Measurements from ENCODE around the gene DAPP1.

DAPP1 gene

DNA sequence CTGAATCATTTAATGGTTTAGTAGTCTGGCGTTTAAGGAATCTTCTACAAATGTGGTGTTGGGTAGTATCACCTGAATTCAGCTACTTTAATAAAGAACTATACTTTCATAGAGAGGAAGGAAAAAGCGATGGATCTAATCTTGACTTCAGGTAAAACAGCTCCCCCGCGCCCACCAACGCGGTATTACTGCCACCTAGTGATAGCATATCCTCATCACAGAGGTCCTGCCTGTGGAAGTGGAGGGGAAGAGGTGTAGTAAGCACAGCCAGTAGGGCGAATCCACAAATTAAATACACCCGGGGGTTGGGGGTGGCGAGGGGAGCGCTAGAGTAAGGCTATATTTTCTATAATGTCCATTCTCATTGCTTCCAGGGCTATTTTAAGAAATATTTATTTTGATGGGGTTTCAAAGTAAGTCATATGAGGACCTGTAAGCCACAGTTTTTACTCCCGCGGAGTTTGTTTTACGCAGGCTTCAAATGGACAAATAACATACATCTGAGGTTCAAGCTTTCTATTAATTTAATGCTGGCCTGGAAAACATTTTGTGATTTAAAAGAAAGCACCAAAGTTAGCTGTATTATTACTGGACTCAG is 8.3 kb upstream of the DAPP1 start:
- H2AFZ ChIP-seq (ENCODE audit: low read length, unreplicated experiment) = no peak overlapping the region
- no peak overlapping the region for H3K27ac ChIP-seq (ENCODE audit: low read depth, low read length)
- H3K79me2 ChIP-seq (ENCODE audit: control insufficient read depth, insufficient read depth, low read length, unreplicated experiment) = no peaks in the 10 kb centered on the region
- no peaks in the 10 kb centered on the region for H3K36me3 ChIP-seq (ENCODE audit: insufficient read depth, low read length)
- H3K27me3 ChIP-seq (ENCODE audit: insufficient read depth, low read length) = peaks cover 48% of the 10 kb centered on the region
- H3K4me1 ChIP-seq (ENCODE audit: control insufficient read depth, insufficient read depth, low read length, unreplicated experiment) = no peaks in the 10 kb centered on the region
- no peak overlapping the region for H3K4me3 ChIP-seq (ENCODE audit: low read depth, low read length)

DNA sequence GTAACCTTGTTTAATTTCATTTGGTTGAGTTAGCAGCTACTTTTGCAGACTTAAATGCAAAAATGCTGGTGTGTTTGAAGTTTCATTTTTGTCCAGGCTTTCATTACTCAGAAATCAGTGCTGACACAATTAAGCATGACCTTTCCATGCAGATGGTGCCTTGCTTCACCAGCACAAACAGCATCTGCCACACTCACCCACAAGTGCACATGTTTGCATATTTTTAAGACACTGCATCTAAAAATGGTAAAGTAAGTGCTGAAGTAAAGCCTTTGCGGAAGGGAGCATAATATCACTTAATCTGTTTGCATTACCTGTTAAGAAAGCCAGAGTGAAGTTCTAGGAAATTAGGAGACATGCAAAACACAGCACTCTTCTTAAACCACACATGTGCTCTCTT is 7.3 kb upstream of the DAPP1 start:
- no peak overlapping the region for H2AFZ ChIP-seq (ENCODE audit: low read length, unreplicated experiment)
- H3K79me2 ChIP-seq (ENCODE audit: control insufficient read depth, insufficient read depth, low read length, unreplicated experiment) = no peaks in the 10 kb centered on the region
- H3K4me3 ChIP-seq (ENCODE audit: low read depth, low read length) = no peak overlapping the region
- no peaks in the 10 kb centered on the region for H3K4me1 ChIP-seq (ENCODE audit: control insufficient read depth, insufficient read depth, low read length, unreplicated experiment)
- no peak overlapping the region for H3K27ac ChIP-seq (ENCODE audit: low read depth, low read length)
- H3K27me3 ChIP-seq (ENCODE audit: insufficient read depth, low read length) = peaks cover 38% of the 10 kb centered on the region
- no peaks in the 10 kb centered on the region for H3K36me3 ChIP-seq (ENCODE audit: insufficient read depth, low read length)

DNA sequence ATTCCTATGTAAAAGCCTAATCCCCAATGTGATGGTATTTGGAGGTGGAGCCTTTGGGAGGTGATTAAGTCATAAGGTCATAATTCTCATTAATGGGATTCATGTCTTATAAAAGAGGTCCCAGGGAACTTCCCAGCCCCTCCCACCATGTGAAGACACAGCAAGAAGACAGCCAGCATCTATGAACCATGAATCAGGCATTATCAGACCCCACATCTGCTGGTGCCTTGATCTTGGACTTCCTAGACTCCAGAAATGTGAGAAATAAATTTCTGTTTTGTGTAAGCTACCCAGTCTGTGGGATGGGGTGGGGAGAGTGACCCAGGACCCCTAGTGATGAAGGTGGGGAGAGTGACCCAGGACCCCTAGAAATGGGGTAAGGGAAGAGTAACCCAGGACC is 6.1 kb upstream of the DAPP1 start:
- no peaks in the 10 kb centered on the region for H3K4me1 ChIP-seq (ENCODE audit: control insufficient read depth, insufficient read depth, low read length, unreplicated experiment)

DNA sequence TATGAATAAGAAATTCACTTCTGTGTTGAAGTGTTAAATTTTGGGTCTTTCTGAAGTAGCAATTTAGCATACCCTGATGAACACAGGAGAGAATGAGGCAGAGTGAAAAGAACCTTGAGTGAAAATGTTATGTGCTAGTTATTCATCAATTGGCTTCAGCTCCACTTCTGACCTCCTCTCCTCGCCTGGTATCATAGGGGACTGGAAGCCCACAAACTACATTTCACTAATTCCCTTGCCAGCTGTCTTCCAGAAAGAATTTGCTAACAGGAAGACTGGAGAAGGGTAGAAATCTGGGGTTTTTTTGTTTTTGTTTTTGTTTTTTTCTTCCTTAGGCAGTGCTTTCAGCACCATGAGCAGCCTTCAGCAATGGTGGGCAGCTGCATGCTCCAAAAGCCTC is 5.5 kb upstream of the DAPP1 start:
- H2AFZ ChIP-seq (ENCODE audit: low read length, unreplicated experiment) = no peak overlapping the region
- peaks cover 20% of the 10 kb centered on the region for H3K27me3 ChIP-seq (ENCODE audit: insufficient read depth, low read length)
- no peak overlapping the region for H3K4me3 ChIP-seq (ENCODE audit: low read depth, low read length)
- H3K27ac ChIP-seq (ENCODE audit: low read depth, low read length) = no peak overlapping the region
- no peaks in the 10 kb centered on the region for H3K4me1 ChIP-seq (ENCODE audit: control insufficient read depth, insufficient read depth, low read length, unreplicated experiment)
- no peaks in the 10 kb centered on the region for H3K79me2 ChIP-seq (ENCODE audit: control insufficient read depth, insufficient read depth, low read length, unreplicated experiment)
- no peaks in the 10 kb centered on the region for H3K36me3 ChIP-seq (ENCODE audit: insufficient read depth, low read length)

More for the DNA sequence above, 6.1 kb upstream of the DAPP1 start:
- Histone ChIP-seq H3K4me3 (ENCODE audit: low read depth, low read length) (no peak overlapping the region), H2AFZ (ENCODE audit: low read length, unreplicated experiment) (no peak overlapping the region), H3K79me2 (ENCODE audit: control insufficient read depth, insufficient read depth, low read length, unreplicated experiment) (no peaks in the 10 kb centered on the region), H3K27me3 (ENCODE audit: insufficient read depth, low read length) (peaks cover 26% of the 10 kb centered on the region), H3K27ac (ENCODE audit: low read depth, low read length) (no peak overlapping the region), H3K36me3 (ENCODE audit: insufficient read depth, low read length) (no peaks in the 10 kb centered on the region)

DNA sequence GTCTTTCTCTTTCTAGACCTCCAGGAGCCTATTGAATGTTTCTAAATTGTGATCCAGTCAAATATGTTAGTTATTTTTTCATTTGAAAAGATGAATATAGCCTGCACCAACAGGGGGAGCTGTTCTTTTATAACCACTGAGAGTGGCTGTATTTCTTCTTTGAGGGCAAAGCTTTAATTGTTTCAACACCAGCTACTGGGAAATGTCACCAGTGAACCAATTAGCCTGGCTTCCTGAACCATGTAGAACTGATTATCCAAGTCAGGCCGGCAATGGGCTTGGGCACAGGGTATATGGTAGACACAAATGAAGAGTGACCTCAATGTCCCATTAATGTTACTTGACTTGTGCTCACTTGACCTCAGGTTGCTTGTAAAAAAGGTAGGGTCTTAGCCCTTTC is 4.8 kb upstream of the DAPP1 start:
- no peaks in the 10 kb centered on the region for H3K4me1 ChIP-seq (ENCODE audit: control insufficient read depth, insufficient read depth, low read length, unreplicated experiment)
- H3K79me2 ChIP-seq (ENCODE audit: control insufficient read depth, insufficient read depth, low read length, unreplicated experiment) = no peaks in the 10 kb centered on the region
- H3K27me3 ChIP-seq (ENCODE audit: insufficient read depth, low read length) = peaks cover 16% of the 10 kb centered on the region
- no peak overlapping the region for H3K4me3 ChIP-seq (ENCODE audit: low read depth, low read length)
- no peaks in the 10 kb centered on the region for H3K36me3 ChIP-seq (ENCODE audit: insufficient read depth, low read length)
- no peak overlapping the region for H2AFZ ChIP-seq (ENCODE audit: low read length, unreplicated experiment)
- H3K27ac ChIP-seq (ENCODE audit: low read depth, low read length) = no peak overlapping the region

DNA sequence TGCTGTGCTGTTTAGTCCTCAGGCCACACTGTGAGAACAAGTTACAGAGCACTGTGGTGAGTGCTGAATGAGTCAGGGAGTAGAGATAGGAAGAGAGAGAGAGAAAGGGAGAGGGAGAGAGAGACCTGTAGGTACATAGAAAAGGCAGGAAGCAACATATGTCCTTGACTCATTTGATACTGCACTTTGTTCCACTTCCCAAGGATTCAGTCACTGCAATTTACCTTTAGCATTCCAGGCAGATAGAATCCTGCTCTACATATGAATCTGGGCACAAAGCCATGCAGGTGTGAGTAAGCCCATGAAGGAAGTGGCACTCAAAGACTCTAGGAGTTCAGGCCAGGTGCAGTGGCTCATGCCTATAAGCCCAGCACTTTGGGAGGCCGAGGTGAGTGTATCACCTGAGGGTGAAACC is 1.0 kb upstream of the DAPP1 start:
- H2AFZ ChIP-seq (ENCODE audit: low read length, unreplicated experiment) = no peak overlapping the region
- peaks cover 19% of the 10 kb centered on the region; the same call in 1 of the 2 replicates for H3K27me3 ChIP-seq (ENCODE audit: insufficient read depth, low read length)
- H3K4me1 ChIP-seq (ENCODE audit: control insufficient read depth, insufficient read depth, low read length, unreplicated experiment) = no peaks in the 10 kb centered on the region
- H3K79me2 ChIP-seq (ENCODE audit: control insufficient read depth, insufficient read depth, low read length, unreplicated experiment) = no peaks in the 10 kb centered on the region
- H3K36me3 ChIP-seq (ENCODE audit: insufficient read depth, low read length) = no peaks in the 10 kb centered on the region
- no peak overlapping the region for H3K4me3 ChIP-seq (ENCODE audit: low read depth, low read length)
- no peak overlapping the region for H3K27ac ChIP-seq (ENCODE audit: low read depth, low read length)

DNA sequence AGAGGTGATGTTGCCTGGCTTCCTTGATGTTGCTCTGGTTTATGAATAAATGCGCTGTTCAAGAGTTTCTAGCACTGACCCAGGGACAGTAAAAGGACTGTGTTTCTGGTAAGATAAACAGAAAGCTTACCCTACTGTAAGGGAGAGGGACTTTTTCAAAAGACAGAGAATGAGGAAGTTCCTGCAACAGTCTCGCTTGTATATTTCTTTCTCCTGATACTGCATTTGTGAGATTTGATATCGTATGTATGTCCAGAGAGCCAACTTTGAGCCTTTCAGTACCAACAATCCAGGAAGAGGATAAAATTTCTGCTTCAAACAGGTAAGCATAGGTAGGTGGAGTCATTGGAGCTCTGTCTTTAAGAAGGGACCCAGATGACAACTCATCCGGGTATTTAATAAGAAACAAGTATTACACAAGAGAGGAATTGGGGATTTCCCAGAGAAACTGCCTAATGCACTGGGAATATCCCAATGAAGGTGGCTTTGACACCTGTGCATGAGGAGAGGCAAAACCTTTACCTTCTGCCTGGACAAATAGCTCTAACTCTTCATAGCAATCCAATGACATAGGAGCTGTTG is 773 bp downstream of the DAPP1 start:
- Histone ChIP-seq H3K4me1 (ENCODE audit: control insufficient read depth, insufficient read depth, low read length, unreplicated experiment) (no peaks in the 10 kb centered on the region), H2AFZ (ENCODE audit: low read length, unreplicated experiment) (no peak overlapping the region), H3K27ac (ENCODE audit: low read depth, low read length) (no peak overlapping the region), H3K27me3 (ENCODE audit: insufficient read depth, low read length) (peaks cover 19% of the 10 kb centered on the region; the same call in 1 of the 2 replicates), H3K4me3 (ENCODE audit: low read depth, low read length) (no peak overlapping the region), H3K36me3 (ENCODE audit: insufficient read depth, low read length) (no peaks in the 10 kb centered on the region), H3K79me2 (ENCODE audit: control insufficient read depth, insufficient read depth, low read length, unreplicated experiment) (no peaks in the 10 kb centered on the region)

DNA sequence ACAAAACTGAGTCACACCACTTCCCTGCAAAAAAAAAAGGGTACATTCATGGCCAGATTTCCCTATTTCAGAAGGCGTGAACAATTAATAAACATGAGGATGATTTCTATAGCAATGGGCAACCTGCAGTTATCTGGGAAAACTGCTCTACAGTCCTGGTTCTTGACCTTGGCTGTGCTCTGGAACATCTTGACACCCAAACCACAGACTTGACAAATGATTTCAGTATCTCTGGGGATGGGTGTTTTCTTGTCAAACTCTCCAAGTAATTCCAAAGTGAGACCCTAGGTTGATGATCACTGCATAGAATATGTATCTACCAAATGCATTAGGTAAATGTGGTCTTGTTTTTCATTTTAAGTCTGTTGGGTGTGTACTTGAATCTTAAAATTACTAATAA is 2.0 kb downstream of the DAPP1 start:
- Histone ChIP-seq H2AFZ (ENCODE audit: low read length, unreplicated experiment) (no peak overlapping the region), H3K36me3 (ENCODE audit: insufficient read depth, low read length) (no peaks in the 10 kb centered on the region), H3K27ac (ENCODE audit: low read depth, low read length) (no peak overlapping the region), H3K27me3 (ENCODE audit: insufficient read depth, low read length) (peaks cover 19% of the 10 kb centered on the region; the same call in 1 of the 2 replicates), H3K4me1 (ENCODE audit: control insufficient read depth, insufficient read depth, low read length, unreplicated experiment) (no peaks in the 10 kb centered on the region), H3K79me2 (ENCODE audit: control insufficient read depth, insufficient read depth, low read length, unreplicated experiment) (no peaks in the 10 kb centered on the region), H3K4me3 (ENCODE audit: low read depth, low read length) (no peak overlapping the region)

DNA sequence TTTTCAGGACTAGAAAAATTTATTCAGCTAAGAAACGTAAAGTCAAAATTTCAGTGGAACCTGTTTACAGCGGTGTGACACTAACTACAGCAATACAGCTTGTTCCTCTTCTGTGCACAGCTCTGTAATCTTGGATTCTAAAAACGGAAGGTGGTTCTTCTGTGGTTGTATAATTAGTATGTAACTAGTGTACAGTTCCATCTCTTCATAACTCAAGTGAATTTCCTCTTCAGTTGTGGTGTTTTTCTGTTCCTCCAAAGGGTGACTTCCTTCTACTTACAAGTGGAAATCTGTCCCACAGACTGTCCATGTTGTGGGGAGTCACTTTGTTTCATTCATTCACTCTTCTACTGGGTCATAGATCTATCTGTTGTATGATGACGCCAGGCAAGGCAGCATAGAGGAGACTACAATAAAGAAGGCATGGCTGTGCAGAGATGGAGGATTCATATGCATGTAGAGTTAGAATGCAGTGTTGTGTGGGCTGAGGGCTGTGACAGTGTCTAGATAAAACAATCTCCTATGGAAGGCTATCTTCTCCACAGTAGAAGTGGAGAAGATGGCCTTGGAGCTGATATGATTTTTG is 5.4 kb downstream of the DAPP1 start:
- no peaks in the 10 kb centered on the region for H3K36me3 ChIP-seq (ENCODE audit: insufficient read depth, low read length)
- no peak overlapping the region for H2AFZ ChIP-seq (ENCODE audit: low read length, unreplicated experiment)
- peaks cover 18% of the 10 kb centered on the region; the same call in 1 of the 2 replicates for H3K27me3 ChIP-seq (ENCODE audit: insufficient read depth, low read length)
- no peak overlapping the region for H3K4me3 ChIP-seq (ENCODE audit: low read depth, low read length)
- H3K4me1 ChIP-seq (ENCODE audit: control insufficient read depth, insufficient read depth, low read length, unreplicated experiment) = no peaks in the 10 kb centered on the region
- H3K27ac ChIP-seq (ENCODE audit: low read depth, low read length) = no peak overlapping the region
- H3K79me2 ChIP-seq (ENCODE audit: control insufficient read depth, insufficient read depth, low read length, unreplicated experiment) = no peaks in the 10 kb centered on the region

DNA sequence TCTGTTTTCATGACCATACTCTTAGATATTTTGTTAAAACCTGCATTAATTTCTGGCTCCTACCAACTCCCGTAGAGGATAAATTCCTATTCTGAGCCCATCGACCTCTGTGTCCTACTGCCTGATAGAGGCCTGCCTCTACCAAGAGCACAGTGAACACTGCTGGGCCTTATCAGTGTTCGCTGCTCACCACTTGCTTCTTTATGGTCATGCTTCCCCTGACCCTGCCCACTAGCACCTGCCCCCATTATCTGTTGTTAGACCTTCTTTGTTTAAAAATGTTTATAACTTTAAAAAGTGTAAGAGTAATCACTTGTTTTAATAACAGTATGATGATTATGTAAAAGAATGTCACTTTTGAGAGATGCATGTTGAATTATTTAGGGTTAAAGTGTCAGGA is 6.1 kb downstream of the DAPP1 start:
- Histone ChIP-seq H3K27me3 (ENCODE audit: insufficient read depth, low read length) (peaks cover 13% of the 10 kb centered on the region; the same call in 1 of the 2 replicates), H3K4me1 (ENCODE audit: control insufficient read depth, insufficient read depth, low read length, unreplicated experiment) (no peaks in the 10 kb centered on the region), H3K36me3 (ENCODE audit: insufficient read depth, low read length) (no peaks in the 10 kb centered on the region), H3K79me2 (ENCODE audit: control insufficient read depth, insufficient read depth, low read length, unreplicated experiment) (no peaks in the 10 kb centered on the region), H3K4me3 (ENCODE audit: low read depth, low read length) (no peak overlapping the region), H3K27ac (ENCODE audit: low read depth, low read length) (no peak overlapping the region), H2AFZ (ENCODE audit: low read length, unreplicated experiment) (no peak overlapping the region)

DNA sequence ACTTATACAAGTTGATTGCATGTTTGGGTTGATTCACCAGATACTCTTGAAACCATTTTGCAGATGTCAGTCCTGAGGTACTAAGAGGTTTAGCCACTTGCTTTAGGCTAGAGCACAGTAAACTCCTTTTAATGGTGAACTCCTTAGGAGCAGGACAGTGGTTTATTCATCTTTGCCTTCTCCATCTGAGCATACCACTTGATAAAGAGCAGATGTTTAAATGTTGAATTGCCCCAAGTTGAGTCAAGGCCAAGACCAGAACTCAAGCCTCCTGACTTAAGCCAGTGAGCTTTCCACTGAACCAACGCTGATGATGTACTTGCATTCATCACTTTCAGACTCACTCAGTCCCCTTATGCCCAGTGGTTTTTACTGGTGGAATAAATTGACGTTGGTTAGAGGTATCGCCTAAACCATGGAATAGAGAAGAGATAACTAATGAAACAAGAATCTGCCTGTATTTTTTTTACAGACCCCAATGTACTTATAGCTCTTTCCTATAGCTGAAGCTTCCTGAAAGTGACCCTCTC is 7.5 kb downstream of the DAPP1 start:
- Histone ChIP-seq H2AFZ (ENCODE audit: low read length, unreplicated experiment) (no peak overlapping the region), H3K27me3 (ENCODE audit: insufficient read depth, low read length) (peaks cover 3% of the 10 kb centered on the region; the same call in 1 of the 2 replicates), H3K4me3 (ENCODE audit: low read depth, low read length) (no peak overlapping the region), H3K27ac (ENCODE audit: low read depth, low read length) (no peak overlapping the region), H3K79me2 (ENCODE audit: control insufficient read depth, insufficient read depth, low read length, unreplicated experiment) (no peaks in the 10 kb centered on the region), H3K4me1 (ENCODE audit: control insufficient read depth, insufficient read depth, low read length, unreplicated experiment) (no peaks in the 10 kb centered on the region), H3K36me3 (ENCODE audit: insufficient read depth, low read length) (no peaks in the 10 kb centered on the region)

Data from ACC112 (cell line).